Upper lobe of left lung (tissue), 6 donors: ENCODE results near the gene CCNJ. TPM values are rescaled to one million over a fixed set of nuclear protein-coding genes. Genes with fewer than 3 reads are reported as not detected.

Experiments
- ATAC-seq, 2 donors: fragments of 200-7000 bp; cut with Tn5 transposase; one replicate each; pipeline ENCODE4 v1.9.1; 2022; ENCODE audit warnings: mild to moderate bottlenecking in 2 of 2, moderate library complexity in 2 of 2; ENCODE audit not compliant: low FRiP score in 2 of 2
- DNase-seq, 2 donors: peaks; one replicate each; pipeline ENCODE4 v3.0.0-alpha.2; 2019 to 2020
- H3K27ac ChIP-seq, 4 donors: fragments of 200-600 bp; sonication (generic); one replicate each; pipeline ENCODE4 v1.5.1; 2016 to 2019
- H3K27me3 ChIP-seq, 4 donors: fragments of 200-600 bp; sonication (generic); one replicate each; pipeline ENCODE4 v1.5.1; 2017 to 2019
- H3K36me3 ChIP-seq, 4 donors: fragments of 200-600 bp; sonication (generic); one replicate each; pipeline ENCODE4 v1.5.1; 2016 to 2019
- H3K4me1 ChIP-seq, 4 donors: fragments of 200-600 bp; sonication (generic); one replicate each; pipeline ENCODE4 v1.5.1; 2018 to 2019
- H3K4me3 ChIP-seq, 4 donors: fragments of 200-600 bp; sonication (generic); one replicate each; pipeline ENCODE4 v1.5.1; 2017 to 2019; ENCODE audit warnings: mild to moderate bottlenecking in 2 of 4, moderate library complexity in 1 of 4
- H3K9me3 ChIP-seq, 4 donors: fragments of 200-600 bp; sonication (generic); one replicate each; pipeline ENCODE4 v1.5.1; 2018 to 2019
- EP300 ChIP-seq, 4 donors: sonication (generic); formaldehyde crosslinking; IDR thresholded peaks; one replicate each; pipeline ENCODE4 v1.5.1; 2017; ENCODE audit warnings: antibody characterized with exemption in 4 of 4, control low read depth in 2 of 4
- POLR2A ChIP-seq, 4 donors: fragments of 450-650 bp; IDR thresholded peaks; one replicate each; pipeline ENCODE4 v1.5.1; 2016 to 2017; ENCODE audit warnings: antibody characterized with exemption in 4 of 4, mild to moderate bottlenecking in 2 of 4
- POLR2AphosphoS5 ChIP-seq, 2 donors: sonication (generic); formaldehyde crosslinking; IDR thresholded peaks; one replicate each; pipeline ENCODE4 v1.5.1; 2017; ENCODE audit warnings: antibody characterized with exemption in 2 of 2
- WGBS, 2 donors: methylation state at CpG; one replicate each; pipeline ENCODE4 v1.1.5; 2017 to 2018; 5-methylcytosine and 5-hydroxymethylcytosine counted together
- small RNA-seq, 4 donors: library from RNA; depleted of rRNA; stranded (forward); fragments of <200 nt; gene quantifications; one replicate each; pipeline ENCODE3, GENCODE V24; 2016
- total RNA-seq, 6 donors: library from RNA; depleted of rRNA in 4 of 6; stranded (reverse); fragments of >200 nt in 4 of 6; gene quantifications; one replicate each; pipeline versions ENCODE4 v1.1.0 to v1.2.1, GENCODE V29; 2016 to 2021
- TF ChIP-seq, protein P1 (sequence below), 6 experiments: fragments of 450-650 bp in 4 of 6; fragments of 200-600 bp in 2 of 6; sonication (generic) in 2 of 6; IDR thresholded peaks; one replicate each; pipeline ENCODE4 v1.5.1; 2016 to 2019; ENCODE audit warnings: antibody characterized with exemption in 6 of 6
- donor health status: DM: no; HTN: no; CAD: no; lungs with moderate emphysema.
- donor health status: DM: no; HTN: yes; CAD: no; lungs with severe emphysema.

CCNJ gene
- total RNA-seq, 6 donors from 2014 or later, result 0.55 to 7.7 (median 5.5) TPM

DNA sequence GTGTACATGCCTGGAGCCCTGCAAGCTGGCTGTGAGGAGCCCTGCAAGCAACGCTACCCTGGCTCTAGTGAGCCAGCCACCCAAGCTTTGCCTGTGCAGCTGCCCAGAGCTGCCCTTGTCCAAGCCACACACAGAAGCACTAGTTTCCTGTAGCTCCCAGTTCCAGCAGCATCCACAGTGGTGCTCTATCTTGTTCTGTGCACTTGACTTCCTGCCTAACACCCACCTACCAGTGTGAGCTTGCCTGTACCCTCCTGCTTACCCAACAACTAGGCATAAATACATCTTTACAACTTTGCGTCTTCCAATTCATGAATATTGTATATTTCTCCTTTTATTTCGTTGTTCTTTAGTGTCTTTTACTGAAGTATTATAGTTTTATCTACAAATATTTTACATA, 54.5 kb downstream of the CCNJ start:
- DNase-seq, result no peak
- Histone ChIP-seq H3K4me1 (no peaks in the 10 kb centered on the region), H3K27me3 (peaks cover 0 to 10% (median 0%) of the 10 kb centered on the region in 4 donors), H3K27ac (no peak overlapping the region), H3K9me3 (no peaks in the 10 kb centered on the region), H3K4me3 (no peak overlapping the region), H3K36me3 (no peaks in the 10 kb centered on the region)
- 84 to 85% methylated on average over 3 of the region's 3 CpGs for WGBS, 2 donors
- no peak for TF ChIP-seq POLR2AphosphoS5 (IDR thresholded peaks at IDR 0.05)
- TF ChIP-seq POLR2A (IDR thresholded peaks at IDR 0.05), result no peak
- TF ChIP-seq, protein P1, sequence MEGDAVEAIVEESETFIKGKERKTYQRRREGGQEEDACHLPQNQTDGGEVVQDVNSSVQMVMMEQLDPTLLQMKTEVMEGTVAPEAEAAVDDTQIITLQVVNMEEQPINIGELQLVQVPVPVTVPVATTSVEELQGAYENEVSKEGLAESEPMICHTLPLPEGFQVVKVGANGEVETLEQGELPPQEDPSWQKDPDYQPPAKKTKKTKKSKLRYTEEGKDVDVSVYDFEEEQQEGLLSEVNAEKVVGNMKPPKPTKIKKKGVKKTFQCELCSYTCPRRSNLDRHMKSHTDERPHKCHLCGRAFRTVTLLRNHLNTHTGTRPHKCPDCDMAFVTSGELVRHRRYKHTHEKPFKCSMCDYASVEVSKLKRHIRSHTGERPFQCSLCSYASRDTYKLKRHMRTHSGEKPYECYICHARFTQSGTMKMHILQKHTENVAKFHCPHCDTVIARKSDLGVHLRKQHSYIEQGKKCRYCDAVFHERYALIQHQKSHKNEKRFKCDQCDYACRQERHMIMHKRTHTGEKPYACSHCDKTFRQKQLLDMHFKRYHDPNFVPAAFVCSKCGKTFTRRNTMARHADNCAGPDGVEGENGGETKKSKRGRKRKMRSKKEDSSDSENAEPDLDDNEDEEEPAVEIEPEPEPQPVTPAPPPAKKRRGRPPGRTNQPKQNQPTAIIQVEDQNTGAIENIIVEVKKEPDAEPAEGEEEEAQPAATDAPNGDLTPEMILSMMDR (IDR thresholded peaks at IDR 0.05), result no peak
- TF ChIP-seq EP300 (IDR thresholded peaks at IDR 0.05), result no peak
- ATAC-seq, result no peak

DNA sequence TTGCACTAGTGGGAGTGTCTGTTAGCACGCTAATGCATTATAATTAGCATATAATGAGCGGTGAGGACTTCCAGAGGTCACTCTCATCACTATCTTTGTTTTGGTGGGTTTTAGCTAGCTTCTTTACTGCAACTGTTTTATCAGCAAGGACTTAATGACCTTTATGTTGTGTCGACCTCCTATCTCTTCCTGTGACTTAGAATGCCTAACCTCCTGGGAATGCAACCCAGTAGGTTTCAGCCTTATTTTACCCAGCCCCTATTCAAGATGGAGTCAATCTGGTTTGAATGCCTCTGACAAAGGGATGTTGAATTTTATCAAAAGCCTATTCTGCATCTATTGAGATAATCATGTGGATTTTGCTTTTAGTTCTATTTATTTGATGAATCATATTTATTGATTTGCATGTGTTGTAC, 64.2 kb downstream of the CCNJ start:
- H3K27me3 ChIP-seq, result no peaks in the 10 kb centered on the region
- no peak overlapping the region for H3K27ac ChIP-seq
- ATAC-seq (no peak), DNase-seq (no peak)
- H3K36me3 ChIP-seq, result no peaks in the 10 kb centered on the region
- no peak overlapping the region for H3K4me3 ChIP-seq
- peaks cover 0 to 5% (median 0%) of the 10 kb centered on the region in 4 donors for H3K9me3 ChIP-seq
- H3K4me1 ChIP-seq, result no peaks in the 10 kb centered on the region
- TF ChIP-seq POLR2AphosphoS5 (IDR thresholded peaks at IDR 0.05), result no peak
- TF ChIP-seq POLR2A (IDR thresholded peaks at IDR 0.05), result no peak
- TF ChIP-seq, protein P1 (IDR thresholded peaks at IDR 0.05), result no peak
- TF ChIP-seq EP300 (IDR thresholded peaks at IDR 0.05), result no peak
- WGBS, 2 donors, result 55 to 64% methylated on average over 3 of the region's 3 CpGs

Small RNAs within 50 kb of the gene (small RNA-seq; reads per million reads assigned to genes)
- gene MIR3157, result 0 to 0.14 (median 0) reads per million in 4 donors

Other genes with a start within 250 kb of the CCNJ start
- gene CC2D2B, start 135.6 kb upstream of the CCNJ start, total RNA-seq, result 1 to 10 TPM in 5 of 6 donors, under 1 TPM in 1; 0.94 to 5.5 (median 4.1) TPM
- 10 to 100 TPM in 5 of 6 donors, 1 to 10 TPM in 1; 4.7 to 29.5 (median 16.7) TPM for gene ZNF518A, start 86.7 kb downstream of the CCNJ start, total RNA-seq
- 10 to 100 TPM in 4 of 6 donors, 1 to 10 TPM in 2; 7.0 to 17.8 (median 10.8) TPM for gene BLNK, start 228.0 kb downstream of the CCNJ start, total RNA-seq